VCaP (cell line): ENCODE measurements around the gene HSPG2.

Source experiments
- H3K27ac ChIP-seq: fragments of 450-650 bp; 2 replicates; pipeline ENCODE4 v1.5.1; 2017
- TF ChIP-seq, protein P1 (sequence below): fragments of 450-650 bp; conservative IDR thresholded peaks from 2 replicates; pipeline ENCODE4 v1.5.1; 2017; ENCODE audit warnings: mild to moderate bottlenecking, moderate library complexity

The HSPG2 gene

DNA sequence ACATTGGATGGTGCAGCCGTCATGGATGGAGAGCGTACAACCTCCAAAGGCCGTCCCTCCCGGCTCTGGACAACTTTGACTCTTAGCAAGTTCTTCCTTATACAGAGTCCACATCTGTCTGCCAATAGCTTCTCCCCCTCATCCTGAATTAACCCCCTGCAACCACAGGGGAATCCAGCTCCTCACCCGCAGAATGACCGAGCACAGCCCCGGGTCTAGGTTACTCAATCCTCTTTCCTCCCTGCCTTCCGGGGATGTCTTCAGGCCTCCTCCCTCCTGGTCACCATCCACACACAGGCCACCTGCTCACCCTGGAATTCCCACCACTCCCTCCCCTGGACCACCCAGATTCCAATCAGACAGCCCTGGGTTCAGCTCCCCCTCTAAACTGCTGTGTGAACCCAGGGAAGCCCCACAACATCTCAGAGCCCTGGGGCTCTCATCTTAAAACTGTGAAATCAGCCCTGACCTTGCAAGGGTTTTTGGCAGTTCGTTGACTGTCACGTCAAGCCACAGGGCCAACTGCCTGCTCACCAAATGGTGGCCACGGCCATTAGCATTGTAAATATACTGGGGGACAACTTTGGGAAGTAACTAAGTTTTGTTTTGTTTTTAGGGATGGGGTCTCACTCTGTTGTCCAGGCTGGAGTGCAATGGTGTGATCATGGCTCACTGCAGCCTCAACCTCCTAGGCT is 54.2 kb downstream of the HSPG2 start:
- TF ChIP-seq, protein P1, sequence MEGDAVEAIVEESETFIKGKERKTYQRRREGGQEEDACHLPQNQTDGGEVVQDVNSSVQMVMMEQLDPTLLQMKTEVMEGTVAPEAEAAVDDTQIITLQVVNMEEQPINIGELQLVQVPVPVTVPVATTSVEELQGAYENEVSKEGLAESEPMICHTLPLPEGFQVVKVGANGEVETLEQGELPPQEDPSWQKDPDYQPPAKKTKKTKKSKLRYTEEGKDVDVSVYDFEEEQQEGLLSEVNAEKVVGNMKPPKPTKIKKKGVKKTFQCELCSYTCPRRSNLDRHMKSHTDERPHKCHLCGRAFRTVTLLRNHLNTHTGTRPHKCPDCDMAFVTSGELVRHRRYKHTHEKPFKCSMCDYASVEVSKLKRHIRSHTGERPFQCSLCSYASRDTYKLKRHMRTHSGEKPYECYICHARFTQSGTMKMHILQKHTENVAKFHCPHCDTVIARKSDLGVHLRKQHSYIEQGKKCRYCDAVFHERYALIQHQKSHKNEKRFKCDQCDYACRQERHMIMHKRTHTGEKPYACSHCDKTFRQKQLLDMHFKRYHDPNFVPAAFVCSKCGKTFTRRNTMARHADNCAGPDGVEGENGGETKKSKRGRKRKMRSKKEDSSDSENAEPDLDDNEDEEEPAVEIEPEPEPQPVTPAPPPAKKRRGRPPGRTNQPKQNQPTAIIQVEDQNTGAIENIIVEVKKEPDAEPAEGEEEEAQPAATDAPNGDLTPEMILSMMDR, result no peak
- H3K27ac ChIP-seq, result no peak overlapping the region

DNA sequence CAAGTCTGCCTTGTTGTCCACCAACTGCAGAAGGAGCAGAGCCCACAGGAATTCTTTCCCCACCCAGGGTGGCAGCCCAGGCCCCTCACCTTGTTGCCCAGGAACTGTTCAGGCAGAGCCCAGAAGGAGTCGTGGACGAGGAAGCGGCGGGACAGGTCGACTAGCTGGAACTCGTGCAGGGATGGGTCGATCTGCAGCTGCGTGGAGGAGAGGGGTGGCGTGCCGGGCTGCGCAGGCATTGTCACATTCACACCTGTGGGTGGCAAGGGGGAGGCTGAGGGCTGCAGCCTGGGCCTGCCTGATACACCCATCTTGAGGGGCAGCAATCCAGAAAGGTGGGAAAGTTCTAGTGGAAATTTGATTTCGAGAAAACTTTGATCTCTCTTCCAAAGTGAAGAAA is 55.9 kb downstream of the HSPG2 start:
- TF ChIP-seq, protein P1, result no peak
- H3K27ac ChIP-seq, result no peak overlapping the region

DNA sequence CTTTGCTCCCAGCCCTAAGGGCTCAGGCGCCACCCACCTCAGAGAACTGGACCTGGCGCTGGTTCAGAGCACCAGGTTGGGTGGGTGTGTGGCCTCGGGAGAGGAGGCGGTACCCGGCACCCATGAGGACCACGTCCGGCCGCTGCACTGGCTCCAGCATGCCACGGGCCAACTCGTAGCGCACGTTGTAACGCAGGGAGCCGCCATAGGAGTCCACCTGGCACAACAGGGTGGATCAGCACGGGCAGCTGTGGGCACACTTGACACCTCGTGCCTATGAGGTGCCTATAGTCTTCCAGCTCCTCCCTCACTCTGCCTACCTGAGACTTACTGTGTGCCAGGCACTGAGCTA is 56.5 kb downstream of the HSPG2 start:
- TF ChIP-seq, protein P1, result no peak
- no peak overlapping the region for H3K27ac ChIP-seq

DNA sequence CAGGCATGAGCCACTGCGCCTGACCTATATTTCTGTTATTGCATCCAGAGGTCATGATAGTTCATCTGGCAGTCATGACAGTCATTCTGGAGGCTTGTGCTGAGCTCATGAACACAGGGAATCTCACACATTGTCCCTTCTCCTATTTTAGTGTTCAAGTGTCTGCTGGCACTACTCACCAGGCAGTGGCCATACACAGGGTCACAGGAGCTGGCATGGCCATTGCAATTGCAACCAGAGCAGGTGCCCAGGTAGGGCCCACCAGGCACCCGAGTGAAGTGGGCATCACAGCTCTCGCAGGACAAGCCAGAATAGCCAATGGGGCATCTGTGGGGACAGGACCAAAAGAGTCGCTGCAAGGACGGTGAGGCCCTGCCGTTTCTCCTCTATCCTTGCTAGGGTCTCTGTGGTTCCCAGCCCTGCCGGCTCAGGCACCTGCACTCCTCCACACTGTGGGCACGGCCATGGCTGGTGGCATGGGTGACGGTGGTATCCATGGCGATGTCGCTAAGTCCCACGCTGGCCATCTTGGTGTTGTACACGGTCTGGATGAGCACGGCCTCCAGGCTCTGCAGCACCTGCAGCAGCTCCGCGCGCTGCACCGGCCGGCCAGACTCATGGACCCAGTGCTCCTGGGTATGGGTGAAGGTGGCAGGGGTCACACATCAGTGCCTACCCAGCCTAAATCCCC is 57.0 kb downstream of the HSPG2 start:
- no peak overlapping the region for H3K27ac ChIP-seq
- TF ChIP-seq, protein P1, result no peak

DNA sequence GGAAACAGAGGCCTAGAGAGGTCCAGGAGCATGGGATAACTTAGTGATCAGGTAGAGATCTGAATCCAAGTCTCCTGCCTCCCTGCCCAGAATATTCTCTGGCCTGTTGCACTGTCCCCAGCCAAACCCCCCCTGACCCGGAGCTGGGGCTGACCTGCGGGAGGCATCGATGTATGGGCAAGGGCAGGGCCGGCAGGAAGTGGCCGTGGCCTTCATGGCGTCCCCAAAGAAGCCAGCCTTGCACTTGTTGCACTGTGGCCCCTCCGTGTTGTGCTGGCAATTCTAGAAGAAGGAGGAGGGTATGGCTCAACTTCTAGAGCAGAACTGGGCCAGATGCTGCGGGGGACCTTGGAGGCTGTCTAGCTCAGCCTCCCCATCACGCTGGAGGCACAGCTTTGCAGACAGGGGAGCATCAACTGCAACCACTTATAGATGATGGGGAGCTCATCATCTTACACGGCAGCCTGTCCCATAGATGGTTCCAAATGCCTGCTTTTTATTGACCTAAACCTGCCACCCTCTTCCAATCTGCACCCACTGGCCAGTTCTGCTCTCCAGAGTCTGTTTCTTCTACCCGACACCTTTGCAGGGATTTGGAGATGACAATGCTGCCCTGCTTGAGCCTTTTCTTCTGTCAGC is 58.2 kb downstream of the HSPG2 start:
- TF ChIP-seq, protein P1, result no peak
- H3K27ac ChIP-seq, result no peak overlapping the region

DNA sequence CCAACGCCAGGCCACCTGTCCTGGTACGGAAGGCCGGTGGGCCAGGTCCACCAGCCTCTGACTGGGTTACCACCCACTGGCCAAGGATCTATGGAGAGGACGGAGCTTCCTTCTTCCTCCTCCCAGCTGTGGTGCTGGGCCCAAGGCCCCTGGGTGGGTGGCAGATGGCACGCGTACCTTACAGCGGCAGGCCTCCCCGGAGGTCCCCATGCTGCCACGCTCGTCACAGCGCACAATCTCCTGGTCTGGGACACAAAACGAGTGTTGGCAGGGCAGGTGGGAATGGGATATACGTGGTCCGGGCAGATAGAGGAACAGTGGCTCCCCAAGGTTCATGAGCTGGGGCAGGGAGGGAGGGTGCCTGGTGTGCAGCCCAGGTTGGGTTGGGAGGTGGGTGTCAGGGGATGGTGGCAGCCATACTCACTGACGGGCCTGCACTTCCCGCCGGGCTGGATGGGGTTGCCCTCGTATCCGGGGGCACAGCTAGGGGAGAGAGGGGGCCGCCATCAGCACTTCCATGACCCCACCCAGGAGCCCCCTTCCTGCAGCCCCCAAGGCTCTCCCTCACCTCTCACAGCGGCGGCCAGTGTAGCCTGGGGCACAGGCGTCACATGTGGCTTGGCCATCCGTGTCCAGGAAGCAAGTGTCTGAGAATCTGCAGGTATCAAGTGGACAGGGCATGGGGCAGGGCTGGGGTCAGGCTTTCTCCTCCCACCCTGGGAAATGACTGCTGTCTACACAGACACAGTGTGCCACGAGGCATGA is 58.9 kb downstream of the HSPG2 start:
- TF ChIP-seq, protein P1, result no peak
- H3K27ac ChIP-seq, result no peak overlapping the region

DNA sequence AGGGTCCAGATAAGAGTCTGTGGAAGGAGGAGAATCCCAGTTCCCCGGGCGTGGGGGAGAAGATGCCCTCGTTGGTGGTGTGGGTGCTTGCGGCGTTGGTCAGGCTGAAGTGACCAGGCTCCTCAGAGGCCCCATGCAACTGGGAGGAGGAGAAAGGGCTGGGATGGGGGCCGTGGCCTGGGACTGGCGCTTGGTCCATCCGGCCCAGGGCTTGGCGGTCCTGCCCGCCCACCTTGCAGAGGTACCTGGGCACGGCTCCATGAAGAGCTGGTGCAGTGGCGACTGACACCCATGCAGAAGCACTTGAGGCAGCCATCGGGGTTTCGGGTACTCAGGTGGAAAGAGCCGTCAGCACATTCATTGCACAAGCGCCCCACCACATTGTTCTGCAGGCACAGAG is 60.8 kb downstream of the HSPG2 start:
- TF ChIP-seq, protein P1, result no peak

More for the DNA sequence above, 60.8 kb downstream of the HSPG2 start:
- H3K27ac ChIP-seq, result no peak overlapping the region
